NCI-H128 (cell line): ENCODE results near the gene HSD17B13.
"Not testable (repeated sequence)": the region's sequence is repeated elsewhere in the genome, so short reads cannot be mapped to it uniquely, and the experiment has no call there.

Experiments used
- DNase-seq: peaks from one replicate; lab custom pipeline; 2025; ENCODE audit not compliant: unreplicated experiment; lab: John Stamatoyannopoulos, UW

Gene HSD17B13

DNA sequence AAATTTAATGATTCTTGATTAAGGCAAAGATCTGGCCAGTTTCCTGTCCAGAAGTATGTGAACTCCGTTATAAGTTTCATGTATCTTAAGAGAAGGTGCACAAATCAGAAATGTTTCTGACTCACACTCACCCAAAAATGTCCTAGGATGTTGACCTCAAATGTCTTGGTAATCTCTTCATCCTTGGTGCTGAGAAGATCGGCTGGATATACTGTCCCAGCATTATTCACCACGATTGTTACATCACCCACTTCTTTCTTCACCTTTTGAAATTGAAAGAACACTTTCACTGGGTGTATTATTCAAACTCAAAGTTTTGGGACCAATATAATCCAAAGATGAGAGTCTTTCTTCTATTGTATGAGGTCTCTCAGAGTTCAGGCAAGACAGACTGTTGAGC is 5.7 kb downstream of the HSD17B13 start:
- no peak for DNase-seq

DNA sequence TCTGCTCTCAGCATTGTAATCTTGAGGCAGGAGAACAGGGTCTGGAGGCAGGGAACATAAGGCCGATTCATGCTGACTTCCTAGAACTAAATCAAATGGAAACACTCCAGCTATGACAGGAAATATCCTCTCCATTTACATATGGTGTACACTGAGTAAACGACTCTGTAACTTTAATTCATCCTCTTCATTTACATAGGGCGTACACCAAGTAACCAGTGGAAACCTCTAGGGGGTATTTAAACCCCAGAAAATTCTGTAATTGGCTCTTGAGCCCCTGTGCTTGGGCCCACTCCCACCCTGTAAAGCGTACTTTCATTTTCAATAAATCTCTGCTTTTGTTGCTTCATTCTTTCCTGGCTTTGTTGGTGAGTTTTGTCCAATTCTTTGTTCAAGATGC is 7.7 kb downstream of the HSD17B13 start:
- not testable (repeated sequence) for DNase-seq

DNA sequence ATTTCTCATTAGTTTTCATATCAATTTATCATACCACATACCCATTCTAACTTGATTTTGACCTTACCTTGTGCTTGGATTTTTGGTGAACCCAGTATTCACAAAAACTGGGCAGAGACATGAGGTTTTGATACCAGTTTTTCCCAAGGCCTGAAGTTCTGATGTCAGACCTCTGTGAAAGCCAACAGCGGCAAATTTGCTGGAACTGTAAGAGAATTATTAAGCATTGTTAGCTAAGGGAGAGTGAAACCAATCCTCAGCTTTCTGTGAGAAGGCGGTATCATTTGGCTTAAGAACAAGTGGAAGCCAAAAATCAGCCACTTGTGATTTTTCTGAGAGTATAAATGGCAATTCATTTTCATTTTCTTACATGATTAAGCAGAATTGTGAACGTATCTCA is 8.9 kb downstream of the HSD17B13 start:
- DNase-seq, result no peak

DNA sequence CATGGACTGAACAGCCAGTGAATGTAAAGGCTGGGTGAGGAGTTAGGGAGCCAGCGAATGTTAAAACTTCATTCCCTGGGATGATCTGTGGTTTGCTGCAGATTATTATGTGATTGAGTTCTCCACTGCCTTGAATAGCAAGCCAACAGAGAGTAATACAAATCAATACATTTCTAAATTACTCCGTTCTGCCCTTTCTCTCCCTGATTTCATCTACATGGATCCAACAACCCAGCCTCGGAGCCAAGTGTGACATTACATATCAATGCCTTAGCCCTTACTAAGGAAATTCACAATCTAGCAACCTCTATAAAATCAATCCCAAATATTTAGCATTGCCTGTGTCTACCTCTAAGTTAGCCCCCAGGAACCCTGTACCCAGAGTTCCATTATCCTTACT is 11.0 kb downstream of the HSD17B13 start:
- no peak for DNase-seq

DNA sequence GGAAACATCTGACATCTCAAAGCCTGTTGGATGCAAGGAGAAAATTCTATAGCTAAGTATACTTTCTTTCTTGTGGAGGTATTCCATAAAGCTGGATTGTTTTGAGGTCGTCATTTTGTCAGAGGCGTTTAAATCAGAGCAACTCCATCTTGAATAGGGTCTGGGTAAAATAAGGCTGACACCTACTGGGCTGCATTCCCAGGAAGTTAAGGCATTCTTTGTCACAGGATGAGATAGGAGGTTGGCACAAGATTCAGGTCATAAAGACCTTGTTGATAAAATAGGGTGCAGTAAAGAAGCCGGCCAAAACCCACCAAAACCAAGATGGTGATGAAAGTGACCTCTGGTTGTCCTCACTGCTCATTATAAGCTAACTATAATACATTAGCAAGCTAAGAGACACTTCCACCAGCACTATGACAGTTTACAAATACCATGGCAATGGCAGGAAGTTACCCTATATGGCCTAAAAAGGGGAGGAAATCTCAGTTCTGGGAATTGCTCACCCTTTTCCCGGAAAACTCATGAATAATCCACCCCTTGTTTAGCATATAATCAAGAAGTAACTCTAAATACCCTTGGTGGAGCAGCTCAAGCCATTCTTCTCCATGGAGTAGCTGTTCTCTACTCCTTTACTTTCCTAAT is 11.9 kb downstream of the HSD17B13 start:
- no peak for DNase-seq

DNA sequence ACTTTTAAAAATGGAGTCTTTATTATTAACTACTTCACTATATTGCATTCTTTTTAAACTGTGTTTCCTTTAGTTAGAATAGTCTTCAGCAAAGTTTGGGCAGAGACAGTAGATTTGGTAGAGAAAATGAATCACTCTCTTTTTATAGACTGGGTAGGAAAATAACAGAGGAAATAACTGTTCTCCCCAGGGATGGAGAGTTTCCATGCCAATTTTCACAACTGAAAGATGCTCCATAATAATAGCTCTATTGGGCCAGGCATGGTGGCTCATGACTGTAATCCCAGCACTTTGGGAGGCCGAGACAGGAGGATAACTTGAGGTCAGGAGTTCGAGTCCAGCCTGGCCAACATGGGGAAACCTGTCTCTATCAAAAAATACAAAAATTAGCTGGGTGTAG is 13.1 kb downstream of the HSD17B13 start:
- DNase-seq, result no peak

DNA sequence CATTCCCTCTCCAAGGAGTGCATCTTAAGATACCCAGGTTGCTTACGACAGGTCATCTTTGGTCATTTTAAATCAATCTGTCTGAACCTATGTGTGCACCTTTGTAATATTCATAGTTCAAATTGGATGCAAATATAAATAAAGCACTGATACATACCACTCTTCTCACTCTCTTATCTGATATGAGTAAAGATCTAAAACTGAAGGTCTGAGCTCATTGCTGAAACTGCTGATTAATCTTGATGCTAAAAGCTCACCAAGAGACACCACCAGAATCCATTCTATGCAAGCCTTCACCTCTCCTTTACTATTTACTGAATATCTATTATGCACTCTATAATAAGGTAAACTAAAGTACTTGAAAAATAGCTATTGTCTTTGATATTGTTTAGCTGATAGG is 16.6 kb downstream of the HSD17B13 start:
- DNase-seq, result no peak

DNA sequence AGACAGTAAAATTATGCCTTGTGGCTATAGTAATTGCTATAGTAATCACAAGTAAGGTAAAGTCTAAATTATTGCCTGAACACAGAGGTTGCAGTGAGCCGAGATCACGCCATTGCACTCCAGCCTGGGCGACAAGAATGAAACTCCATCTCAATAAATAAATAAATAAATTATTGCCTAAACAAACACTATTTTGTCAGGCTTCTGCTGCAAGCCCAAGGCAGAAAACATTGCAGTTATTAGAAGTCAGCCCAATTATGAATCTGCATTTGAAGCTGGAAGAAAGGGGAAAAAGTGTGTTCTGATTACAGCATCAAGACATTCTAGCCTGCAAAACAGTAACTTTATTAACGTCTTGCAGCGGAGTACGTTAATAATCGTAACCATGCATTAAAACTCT is 17.1 kb downstream of the HSD17B13 start:
- no peak for DNase-seq

DNA sequence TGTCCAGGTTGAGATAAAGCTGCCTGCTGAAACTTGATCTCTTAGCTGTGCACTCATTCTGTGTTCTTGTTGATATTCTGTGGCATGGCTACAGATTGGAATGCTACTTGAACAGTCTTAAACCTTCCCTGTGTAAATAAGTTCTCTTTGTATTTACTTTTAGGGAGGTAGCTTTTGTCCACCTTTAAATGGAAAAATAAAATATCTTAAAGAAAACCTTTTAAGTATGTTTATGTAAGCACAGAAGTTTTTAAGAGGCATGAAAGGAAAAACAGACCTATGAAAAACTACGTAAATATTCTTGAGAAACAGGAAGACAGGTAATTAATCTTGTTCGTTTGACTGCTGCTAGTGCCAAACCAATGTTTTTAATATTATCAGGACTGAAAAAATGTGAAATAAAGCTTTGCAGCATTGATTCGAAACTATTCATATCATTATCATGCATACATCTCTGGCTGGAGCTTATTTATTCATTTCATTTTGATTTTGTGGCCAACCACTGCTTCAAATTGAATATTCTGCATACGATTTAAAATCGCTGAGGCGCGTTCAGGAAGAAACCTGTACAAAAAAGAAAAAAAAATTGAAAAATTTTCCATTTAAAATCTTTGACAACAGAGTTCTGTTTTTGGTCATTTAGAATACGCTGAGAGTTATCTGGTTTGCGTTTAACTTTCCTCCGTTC is 17.8 kb downstream of the HSD17B13 start:
- DNase-seq, result no peak

DNA sequence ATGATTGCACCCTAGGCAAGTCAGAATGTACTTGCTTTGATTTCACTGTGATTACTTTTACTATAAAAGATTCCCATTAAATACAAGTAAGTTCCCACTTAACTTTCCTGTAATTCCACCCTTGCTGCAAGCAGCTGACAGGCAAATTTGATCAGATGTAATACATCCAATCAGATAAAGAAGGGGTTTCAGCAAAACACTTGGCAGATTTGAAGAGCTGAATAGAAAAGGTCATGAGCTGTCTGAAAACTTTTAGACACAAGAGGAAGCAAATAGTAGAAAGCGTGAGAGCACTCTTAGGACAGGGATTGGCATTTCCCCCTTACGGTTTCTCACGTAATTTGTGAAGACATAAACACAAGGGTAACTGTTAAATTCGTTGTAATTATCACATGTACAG is 22.8 kb downstream of the HSD17B13 start:
- DNase-seq, result no peak

DNA sequence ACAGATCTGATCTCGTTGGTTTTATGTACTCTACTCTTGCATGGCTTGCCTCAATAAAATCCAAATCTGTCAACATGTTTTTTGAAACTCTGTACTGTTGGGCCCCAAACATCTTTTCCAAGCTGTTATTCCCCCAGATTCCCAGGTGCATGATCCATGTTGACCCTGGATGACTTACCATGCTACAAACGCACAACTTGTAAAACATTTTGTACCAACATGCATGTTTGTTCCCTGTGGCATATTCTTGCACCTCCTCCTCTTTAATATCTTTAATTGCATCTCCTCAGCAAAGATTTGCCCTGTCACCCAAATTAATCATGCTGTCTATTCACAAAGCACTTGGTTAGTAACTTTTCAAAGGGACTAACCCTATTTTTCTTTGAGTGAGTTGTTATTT is 24.3 kb downstream of the HSD17B13 start:
- no peak for DNase-seq

DNA sequence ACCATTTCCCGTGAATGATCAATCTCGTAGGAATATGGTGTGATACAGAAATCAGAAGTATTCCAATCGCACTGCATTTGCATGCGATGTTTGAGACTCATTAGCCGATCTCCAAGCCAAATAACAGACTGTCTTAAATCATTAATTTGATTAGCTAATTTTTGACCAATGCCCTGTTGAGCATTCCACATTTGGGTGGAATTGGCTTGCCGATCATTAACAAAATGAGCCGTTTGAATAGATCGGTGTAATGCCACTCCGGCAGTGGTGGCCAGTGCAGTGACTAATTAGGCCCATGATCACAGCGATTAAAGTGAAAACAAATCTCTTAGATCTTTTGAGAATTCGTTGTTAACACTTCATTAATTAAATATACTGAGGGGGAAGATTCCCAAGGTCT is 27.8 kb downstream of the HSD17B13 start:
- not testable (repeated sequence) for DNase-seq

DNA sequence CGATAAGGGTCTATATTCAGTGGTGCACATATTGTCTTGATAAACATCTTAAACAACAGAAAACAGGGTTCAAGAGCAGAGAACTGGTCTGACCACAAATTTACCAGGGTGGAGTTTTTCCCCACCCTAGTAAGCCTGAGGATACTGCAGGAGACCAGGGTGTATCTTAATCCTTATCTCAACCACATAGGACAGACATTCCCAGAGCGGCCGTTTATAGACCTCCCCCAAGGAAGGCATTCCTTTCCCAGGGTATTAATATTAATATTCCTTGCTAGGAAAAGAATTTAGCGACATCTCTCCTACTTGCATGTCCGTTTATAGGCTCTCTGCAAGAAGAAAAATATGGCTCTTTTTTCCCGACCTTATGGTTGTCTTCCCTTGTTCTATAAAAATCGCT is 28.8 kb downstream of the HSD17B13 start:
- not testable (repeated sequence) for DNase-seq

DNA sequence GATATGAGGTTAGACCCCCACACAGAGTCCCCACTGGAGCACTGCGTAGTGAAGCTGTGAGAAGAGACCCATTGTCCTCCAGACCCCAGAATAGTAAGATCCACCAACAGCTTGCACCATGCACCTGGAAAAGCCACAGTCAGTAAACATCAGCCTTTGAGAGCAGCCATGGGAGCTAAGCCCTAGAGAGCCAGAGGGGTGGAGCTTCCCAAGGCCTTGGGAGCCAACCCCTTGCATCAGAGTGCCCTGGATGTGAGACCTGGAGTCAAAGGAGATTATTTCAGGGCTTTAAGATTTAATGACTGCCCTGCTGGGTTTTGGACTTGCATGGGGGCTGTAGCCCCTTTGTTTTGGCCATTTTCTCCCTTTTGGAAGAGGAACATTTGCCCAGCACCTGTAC is 35.7 kb downstream of the HSD17B13 start:
- no peak for DNase-seq

DNA sequence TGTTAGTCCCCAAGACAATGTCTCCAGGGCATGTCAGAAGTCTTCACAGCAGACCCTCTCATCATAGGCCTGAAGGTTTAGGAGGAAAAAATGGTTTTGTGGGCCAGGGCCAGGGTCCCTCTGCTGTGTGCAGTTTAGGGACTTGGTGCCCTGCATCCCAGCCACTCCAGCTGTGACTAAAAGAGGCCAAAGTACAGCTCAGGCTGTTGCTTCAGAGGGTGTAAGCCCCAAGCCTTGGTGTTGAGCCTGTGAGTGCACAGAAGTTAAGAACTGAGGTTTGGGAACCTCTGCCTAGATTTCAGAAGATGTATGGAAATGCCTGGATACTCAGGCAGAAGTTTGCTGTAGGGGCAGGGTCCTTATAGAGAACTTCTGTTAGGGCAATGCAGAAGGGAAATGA is 38.4 kb downstream of the HSD17B13 start:
- not testable (repeated sequence) for DNase-seq

DNA sequence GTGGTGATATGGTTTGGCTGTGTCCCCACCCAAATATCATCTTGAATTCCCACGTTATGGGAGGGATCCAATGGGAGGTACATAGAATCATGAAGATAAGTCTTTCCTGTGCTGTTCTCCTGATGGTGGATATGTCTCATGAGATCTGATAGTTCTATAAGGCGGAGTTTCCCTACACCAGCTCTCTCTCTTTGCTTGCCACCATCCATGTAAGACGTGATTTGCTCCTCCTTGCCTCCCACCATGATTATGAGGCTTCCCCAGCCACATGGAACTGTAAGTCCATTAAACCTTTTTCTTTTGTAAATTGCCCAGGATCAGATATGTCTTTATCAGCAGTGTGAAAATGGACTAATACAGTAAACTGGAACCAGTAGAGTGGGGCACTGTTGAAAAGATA is 39.5 kb downstream of the HSD17B13 start:
- DNase-seq, result no peak

DNA sequence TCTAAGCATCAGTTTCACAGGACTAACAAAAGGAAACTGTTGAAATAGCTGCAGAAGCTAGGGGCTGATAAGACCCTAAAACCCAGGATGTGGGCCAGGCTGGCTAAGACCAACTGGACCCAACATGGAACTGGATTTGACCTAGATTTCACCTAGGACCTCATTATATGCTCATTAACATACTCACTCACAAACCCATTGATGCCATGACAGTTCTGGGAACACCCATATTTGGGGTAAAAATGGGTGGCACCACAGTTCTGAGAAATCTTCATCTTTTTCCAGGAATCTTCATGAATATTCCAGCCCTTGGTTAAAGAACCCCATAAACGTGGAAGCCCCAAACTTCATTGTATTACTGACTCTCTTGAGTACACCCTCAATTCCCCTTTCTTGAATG is 41.1 kb downstream of the HSD17B13 start:
- DNase-seq, result no peak

DNA sequence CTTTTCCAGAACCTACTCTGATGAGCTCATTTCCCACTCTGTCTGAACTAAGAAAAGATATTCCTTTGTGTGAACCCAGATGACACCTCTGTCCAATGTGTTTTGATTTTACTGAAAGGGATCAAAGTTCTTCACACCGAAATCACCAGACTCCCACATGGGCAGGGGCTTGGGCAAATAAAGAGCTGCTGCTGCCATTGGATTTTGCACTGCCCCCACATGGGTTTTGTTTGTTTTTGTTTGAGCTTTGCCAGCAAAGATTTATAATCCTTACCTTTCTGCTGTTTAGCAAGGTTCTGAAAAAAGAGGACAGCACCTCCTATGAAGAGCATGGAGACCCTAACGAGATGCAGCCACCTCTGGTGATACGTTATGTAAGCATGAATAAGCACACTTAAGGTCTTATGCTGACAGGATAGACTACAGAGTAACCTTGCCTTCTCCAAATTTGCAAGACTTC is 44.3 kb downstream of the HSD17B13 start:
- no peak for DNase-seq

DNA sequence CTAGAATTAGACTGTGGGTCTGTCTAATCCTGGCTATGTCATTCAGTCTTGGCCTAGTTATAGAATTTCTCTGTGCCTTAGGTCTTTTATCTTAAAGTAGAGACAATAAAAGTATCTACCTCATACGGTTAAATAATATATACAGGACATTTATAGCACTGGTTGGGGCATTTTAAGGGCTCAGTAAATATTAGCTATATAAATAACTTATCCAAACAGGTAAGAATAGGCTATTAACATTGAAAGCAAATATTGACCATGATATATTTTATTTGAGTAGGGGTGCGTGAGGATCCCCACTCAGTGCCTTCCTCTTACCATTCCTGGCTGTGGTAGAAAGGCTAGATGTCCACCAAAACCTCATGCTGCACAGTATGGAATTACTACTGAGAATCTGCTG is 47.4 kb downstream of the HSD17B13 start:
- DNase-seq, result no peak

DNA sequence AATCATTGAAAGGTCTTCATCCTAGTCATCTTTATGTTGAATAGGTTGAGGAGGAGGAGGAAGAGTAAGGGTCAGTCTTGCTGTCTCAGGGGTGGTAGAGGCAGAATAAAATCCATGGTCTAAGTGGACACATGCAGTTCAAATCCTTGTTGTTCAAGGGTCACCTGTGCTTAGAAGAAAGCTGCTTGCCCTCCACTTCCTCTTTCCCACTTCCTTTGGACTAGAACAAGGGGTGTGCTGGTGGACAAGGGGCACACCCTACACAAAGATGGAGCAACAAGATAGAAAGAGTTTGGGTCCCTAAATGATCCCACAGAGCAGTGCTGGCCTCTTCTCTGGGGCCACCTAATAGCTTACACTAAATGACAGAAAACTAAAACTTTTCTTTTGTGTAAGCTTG is 47.9 kb downstream of the HSD17B13 start:
- no peak for DNase-seq

DNA sequence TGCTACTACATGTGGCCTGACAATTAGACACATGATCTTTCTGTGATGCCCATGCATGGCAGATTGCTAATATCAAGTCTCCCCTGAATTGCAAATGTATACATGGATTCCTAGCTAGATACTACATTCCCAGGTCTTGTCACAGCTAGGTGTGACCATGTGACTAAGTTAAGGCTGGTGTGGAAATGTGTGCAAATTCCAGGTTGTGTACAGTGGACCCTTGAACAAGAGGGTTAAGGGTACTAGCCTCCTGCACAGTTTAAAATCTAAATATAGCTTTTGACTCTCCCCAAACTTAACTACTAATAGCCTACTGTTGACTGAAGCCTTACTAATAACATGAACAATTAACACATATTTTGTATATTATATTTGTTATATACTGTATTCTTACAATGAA is 48.4 kb downstream of the HSD17B13 start:
- DNase-seq, result no peak

DNA sequence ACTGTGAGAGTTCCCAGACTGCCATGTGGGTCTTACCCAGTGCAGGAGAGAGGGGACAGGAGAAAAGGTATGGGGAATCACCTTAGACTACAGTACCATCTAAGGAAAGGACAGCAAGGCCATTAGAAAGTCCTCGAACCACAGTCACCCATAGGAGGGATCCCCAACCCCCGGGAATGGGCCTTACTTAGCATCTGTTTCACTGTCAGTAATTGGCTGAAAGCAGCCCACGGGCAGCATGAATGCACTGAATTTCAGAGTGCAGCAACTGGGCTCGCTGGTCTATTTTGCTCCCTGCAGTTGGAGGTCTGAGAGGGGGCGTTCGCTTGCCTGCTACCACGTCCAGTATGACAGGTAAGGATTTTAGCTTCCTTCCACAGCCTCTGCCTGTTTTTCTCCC is 51.9 kb downstream of the HSD17B13 start:
- no peak for DNase-seq

DNA sequence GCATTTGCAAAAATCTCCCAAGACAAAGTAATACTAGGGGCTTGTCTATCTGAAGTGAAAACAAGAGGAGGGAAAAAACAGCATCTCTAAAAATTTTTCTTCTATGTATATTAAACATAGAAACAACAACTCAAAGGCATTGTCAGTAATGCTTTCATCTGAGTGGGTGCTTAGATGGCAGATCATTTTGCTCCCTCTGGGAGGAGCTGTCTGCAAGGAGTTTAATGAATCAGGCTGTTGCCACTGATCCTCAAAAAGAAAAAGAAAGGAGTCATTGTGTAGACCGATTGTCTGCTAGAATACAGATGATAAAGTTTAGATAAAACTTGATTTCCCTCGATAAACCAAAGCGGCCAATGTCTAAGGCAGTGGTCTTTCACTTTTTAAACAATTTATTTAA is 52.5 kb downstream of the HSD17B13 start:
- no peak for DNase-seq
